IMR-90 (cell line): ENCODE data around the gene CHCHD4.

Source experiments
- BHLHE40 ChIP-seq: fragments of 150-350 bp; IDR thresholded peaks from 2 replicates; pipeline ENCODE4 v1.6.1; 2016; ENCODE audit warnings: mild to moderate bottlenecking, low read depth, low read length
- CHD1 ChIP-seq: IDR thresholded peaks from 2 replicates; pipeline ENCODE4 v1.6.1; 2012; ENCODE audit warnings: low read depth, low read length, improper control_type of control experiment
- CTCF ChIP-seq: conservative IDR thresholded peaks from 2 replicates; pipeline ENCODE4 v1.5.1; 2012; ENCODE audit warnings: mild to moderate bottlenecking, low read depth, low read length, improper control_type of control experiment
- MAZ ChIP-seq: IDR thresholded peaks from 2 replicates; pipeline ENCODE4 v1.6.1; 2012; ENCODE audit warnings: low read depth, mild to moderate bottlenecking, low read length, improper control_type of control experiment, moderate library complexity, borderline replicate concordance
- POLR2A ChIP-seq: IDR thresholded peaks from 2 replicates; pipeline ENCODE4 v1.6.1; 2012; ENCODE audit warnings: mild to moderate bottlenecking, low read depth, low read length
- RAD21 ChIP-seq: IDR thresholded peaks from 2 replicates; pipeline ENCODE4 v1.6.1; 2012; ENCODE audit warnings: low read length, improper control_type of control experiment
- RCOR1 ChIP-seq: IDR thresholded peaks from 2 replicates; pipeline ENCODE4 v1.6.1; 2012; ENCODE audit warnings: mild to moderate bottlenecking, low read length, improper control_type of control experiment; ENCODE audit not compliant: insufficient replicate concordance
- RFX5 ChIP-seq: IDR thresholded peaks from 2 replicates; pipeline ENCODE4 v1.8.0; 2012; ENCODE audit warnings: low read depth, mild to moderate bottlenecking, low read length, moderate library complexity
- SMC3 ChIP-seq: fragments of 150-350 bp; IDR thresholded peaks from 2 replicates; pipeline ENCODE4 v1.6.1; 2016; ENCODE audit warnings: low read depth, mild to moderate bottlenecking, antibody characterized with exemption, low read length, moderate library complexity

GRCh38 chr3:14150078-14150477, 25.4 kb upstream of the CHCHD4 start:
- no peak for TF ChIP-seq BHLHE40
- TF ChIP-seq POLR2A: no peak
- TF ChIP-seq RAD21: no peak
- TF ChIP-seq CHD1: no peak
- no peak for TF ChIP-seq MAZ
- TF ChIP-seq CTCF: no peak
- TF ChIP-seq RCOR1: no peak
- no peak for TF ChIP-seq RFX5
- no peak for TF ChIP-seq SMC3
